Stimulated activated CD4-positive, alpha-beta T cell treated with anti-CD3 and anti-CD28 coated beads, Interleukin-2, amount 100 ng/mL, for 24 hours (primary cell): Measurements from ENCODE around the gene NKAIN2.
"Not testable (repeated sequence)": the region's sequence is repeated elsewhere in the genome, so short reads cannot be mapped to it uniquely, and the experiment has no call there.

Source experiments
- DNase-seq, 2 donors: peaks; one replicate each; pipeline ENCODE4 v3.0.0-alpha.2; 2020

Gene NKAIN2

DNA sequence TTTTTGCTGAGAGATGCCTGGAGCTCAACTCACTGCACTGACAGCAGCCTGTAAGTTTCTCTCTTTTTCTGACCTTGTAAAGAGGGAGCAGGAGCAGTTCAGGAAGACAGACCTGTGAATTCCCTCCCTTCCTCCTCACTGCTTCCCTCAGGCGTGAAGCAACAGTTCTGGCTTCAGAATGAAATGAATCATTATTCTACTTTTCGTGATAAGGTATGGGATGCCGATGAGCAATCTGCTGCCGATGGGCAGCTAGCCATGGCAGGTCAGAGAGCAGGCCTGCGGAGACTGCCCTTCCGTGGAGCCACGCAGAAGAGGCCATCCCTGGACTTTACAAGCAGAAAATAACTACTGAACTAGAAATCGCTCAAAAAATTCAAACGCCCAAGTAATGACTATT lies 732.1 kb downstream of the NKAIN2 start:
- DNase-seq = no peak

DNA sequence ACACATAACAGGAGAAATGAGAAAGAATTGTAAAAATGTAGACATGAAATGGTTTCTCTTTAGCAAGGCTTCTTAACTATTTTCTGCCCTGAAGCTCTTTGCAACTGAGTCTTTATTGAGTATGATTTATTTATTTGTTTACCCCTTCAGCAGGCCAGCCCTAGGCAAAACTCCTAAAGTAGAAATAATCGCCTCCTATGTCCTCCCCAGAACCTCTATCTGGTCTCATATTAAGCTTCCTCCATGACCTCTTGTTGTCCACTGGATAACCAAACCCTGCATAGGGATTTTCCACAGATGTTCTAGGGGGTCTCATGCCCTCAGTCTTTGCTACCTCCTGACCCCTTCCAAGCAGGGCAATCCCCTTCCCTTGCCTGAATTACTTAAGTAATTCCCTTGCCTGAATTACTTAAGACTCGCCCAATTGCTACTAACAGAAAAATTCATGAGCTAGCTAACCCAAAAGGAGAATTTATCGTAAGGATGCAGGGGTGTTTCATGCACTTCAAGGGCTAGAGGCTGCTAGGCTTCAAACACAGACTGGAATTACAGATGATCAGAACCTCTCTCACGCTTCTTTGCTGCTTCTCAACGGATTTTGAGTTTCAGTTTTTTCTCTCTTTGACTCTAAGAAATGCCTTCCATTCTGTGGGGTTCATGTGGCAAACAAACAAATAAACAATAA lies 732.6 kb downstream of the NKAIN2 start:
- DNase-seq = no peak

DNA sequence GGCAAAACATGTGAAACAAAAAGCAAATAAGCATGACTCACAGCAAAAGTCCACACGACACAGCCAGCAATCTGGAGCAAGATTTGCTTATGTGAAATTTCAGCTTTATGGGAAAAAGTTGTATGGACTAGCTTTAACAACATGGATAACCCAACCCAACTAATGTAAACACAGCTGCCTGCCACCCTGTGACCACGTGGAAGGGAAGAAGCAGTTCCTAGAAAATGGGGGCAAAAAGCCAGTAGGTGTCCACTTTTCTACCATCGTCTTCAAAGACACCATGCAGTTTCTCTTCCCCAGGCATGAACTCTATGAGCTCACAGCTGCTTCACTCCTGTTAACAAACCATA lies 733.2 kb downstream of the NKAIN2 start:
- no peak for DNase-seq

DNA sequence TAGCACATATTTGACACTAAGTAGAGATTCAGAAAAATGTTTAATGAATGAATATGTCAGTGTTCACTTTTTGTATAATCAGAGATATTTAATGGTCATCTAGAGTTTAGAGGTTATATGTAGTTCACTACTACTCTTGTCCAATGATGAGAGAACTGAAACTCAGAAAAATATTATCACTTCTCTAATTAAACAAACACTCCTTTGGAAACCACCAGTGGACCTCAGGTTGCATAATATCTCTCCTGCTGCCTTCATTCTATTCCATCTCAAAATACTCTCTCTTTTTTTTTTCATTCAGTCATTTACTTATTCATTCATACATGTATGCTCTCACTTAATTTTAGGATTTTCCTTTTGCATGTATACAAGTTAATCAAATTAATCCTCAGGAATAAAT lies 735.4 kb downstream of the NKAIN2 start:
- DNase-seq = no peak

DNA sequence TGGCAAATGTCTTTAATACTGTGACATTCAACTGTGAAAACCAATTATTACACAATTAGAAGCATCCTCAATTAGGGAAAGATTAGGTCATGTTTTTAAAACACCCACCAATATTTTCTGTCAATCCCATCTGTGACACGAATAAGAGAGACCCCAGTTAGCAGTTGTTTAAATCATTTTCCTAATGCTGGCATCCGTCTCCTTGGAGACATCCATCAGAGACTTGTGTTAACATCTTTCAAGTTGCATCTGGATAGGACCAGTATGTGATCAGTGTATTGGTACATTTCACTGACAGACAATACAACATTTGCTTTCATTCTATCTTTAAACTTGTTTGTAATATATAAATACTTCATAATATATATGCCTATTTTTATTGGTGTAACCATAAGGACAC lies 737.9 kb downstream of the NKAIN2 start:
- DNase-seq = no peak

DNA sequence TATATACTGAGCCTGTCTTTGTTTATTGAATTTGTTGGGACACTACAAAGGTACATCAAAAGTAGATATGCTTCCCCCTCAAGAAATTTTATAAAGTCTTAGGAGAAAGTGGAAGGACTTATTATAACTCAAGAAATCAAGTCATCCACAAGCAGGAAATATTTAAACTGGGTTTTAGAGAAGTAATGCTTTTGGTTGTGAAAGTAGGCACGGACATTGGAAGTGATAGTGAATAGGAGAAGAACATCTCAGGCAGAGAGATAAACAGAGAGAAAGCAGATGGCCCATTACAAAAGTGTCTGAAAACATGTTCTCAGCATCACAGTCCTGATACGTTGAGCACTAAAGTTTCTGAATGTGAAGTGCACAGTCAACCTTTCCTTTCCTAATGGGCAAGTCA lies 742.9 kb downstream of the NKAIN2 start:
- DNase-seq = no peak

DNA sequence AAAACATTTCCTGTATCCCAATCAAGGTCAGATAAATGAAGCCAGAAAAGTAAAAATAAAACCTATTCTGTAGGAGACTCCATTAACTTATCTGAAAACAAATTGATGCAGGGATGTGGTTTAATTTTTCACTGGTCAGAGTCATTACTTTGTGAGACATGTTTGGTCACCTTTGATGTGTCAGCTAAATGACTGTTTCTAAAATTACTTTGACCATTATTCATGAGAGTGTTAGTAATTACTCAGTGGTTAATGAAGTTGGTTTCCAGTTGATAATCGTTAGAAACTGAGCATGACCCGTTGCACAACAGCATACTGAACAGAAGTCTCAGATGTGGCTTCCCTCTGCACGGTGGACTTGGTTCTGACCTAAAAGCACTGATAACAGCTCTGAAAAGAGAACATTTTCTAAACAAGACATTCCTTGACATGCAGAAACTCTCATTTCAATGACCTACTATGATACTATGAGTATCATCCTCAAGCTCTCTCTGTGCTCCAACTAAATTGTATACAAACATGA lies 748.1 kb downstream of the NKAIN2 start:
- no peak for DNase-seq

DNA sequence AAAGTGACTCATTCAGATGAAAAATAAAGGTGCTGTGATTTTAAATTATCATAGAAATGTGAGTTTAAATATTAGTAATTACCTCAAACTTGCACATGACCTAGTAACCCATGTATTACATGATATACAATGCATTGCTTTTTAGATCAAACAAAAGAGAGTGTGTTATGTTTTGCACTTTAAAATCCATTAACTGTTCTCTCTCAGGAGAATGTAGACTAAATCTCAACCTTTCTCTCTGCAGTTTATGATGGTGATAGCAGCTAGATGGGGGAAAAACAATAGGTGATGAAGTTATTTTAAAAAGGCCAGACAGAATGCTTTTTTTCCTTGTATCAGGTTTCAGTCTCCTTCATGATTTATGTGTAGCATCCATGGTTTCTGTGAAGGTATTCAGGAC lies 754.2 kb downstream of the NKAIN2 start:
- no peak for DNase-seq

DNA sequence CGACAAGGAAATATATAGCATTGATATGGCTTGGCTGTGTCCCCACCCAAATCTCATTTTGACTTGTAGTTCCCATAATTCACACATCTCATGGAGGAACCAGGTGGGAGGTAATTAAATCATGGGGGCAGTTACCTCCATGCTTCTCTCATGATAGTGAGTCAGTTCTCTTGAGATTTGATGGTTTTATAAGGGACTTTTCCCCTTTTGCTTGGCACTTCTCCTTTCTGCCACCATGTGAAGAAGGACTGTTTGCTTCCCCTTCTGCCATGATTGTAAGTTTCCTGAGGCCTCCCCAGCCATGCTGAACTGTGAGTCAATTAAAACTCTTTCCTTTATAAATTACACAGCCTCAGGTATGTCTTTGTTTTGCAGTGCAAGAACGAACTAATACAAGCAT lies 756.4 kb downstream of the NKAIN2 start:
- DNase-seq = not testable (repeated sequence)

DNA sequence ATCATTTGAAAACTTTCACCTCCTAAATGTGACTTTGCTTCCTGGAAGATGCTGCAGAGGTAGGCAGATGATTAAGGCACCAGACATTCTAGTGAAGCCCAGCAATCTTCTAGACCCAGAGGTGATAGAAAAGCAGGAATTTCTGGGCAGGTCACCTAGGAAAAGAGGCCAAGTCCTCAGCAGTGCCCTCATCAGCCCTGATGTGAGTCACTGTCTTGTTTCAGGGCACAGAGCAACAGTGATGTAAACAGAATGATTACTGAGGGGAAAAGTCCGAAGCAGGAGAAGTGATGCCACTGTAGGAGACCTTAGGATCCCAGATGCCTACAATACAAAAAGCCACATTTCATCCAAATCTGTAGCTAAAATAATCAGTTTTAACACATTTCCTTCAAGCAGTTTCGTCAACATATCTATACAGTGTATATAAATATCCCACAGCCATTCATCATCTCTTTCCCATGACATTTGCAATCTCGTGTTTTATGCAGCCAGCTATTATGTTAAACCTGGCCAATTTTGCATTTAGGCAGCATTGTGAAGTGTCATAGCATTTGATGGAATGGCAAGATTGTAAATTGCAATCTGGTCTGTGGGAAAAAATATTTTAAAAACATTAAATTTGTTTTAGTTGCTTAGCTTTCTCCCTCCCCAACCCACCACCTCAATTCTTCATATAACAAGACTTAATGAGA lies 757.4 kb downstream of the NKAIN2 start:
- no peak for DNase-seq

DNA sequence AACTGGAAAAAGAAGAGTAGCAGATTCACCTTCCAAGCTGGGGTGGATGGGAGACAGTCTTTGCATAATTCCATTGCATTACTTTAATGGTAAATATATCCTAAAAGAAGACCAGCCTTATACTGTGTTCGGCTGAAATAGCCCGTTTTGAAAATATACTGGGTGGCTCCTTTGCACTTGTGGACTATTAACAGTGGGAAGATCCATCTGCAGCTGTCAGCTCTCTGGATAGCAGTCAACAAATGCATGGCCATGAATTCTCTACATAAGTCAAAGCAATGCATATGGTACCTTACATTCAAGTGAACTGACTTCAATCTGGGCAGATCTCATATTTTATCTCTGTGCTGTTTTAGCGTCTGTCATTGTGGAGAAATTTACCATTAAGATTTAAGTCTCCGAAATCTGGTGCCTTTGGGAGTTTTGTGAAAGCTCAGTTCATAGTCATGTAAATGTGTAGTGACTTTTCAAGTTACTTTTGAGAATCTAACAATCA lies 758.0 kb downstream of the NKAIN2 start:
- no peak for DNase-seq

DNA sequence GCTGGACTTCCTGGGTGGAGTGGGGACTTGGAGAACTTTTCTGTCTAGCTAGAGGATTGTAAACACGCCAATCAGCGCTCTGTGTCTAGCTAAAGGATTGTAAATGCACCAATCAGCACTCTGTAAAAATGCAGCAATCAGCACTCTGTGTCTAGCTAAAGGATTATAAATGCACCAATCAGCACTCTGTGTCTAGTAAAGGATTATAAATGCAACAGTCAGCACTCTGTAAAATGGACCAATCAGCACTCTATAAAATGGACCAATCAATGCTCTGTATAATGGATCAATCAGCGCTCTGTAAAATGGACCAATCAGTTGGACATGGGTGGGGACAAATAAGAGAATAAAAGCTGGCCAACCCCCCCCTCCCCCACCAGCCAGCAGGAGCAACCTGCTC lies 760.5 kb downstream of the NKAIN2 start:
- not testable (repeated sequence) for DNase-seq

DNA sequence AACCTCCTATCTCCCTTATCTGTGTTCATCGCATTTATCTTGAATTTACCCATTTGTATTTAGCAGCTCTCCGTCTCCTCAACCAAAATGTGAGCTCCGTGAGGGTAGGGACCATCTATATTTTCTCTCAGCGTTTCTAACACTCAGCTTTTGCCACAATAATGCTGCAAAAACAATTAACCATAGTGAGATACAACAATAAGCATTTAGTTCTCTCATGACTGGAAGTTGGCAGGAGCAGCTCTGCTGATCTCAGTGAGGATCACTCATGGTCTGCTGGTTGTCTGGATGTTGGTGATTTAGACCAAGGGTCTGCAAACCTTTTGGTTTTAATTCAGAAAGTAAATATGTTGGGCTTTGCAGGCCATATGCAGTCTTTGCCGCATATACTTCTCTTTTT lies 763.7 kb downstream of the NKAIN2 start:
- DNase-seq = no peak

DNA sequence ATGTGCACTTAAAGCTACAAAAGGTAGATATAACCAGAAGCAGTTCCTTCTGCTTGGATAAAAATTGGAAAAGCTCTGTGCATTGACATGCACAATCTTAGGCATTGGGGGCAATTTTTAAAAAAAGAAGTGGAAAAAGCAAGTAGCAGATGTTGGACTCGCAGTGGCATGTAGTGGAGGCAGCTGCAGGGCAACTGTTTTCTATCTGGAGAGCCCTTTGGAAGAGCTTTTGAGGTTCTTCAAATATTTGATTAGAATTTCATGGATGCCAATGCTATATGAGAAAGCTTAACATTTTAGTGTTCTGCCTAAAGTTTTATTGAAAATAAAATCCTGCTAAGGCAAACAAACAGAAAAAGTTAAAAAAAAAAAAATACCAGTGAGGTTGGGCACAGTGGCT lies 770.3 kb downstream of the NKAIN2 start:
- no peak for DNase-seq

DNA sequence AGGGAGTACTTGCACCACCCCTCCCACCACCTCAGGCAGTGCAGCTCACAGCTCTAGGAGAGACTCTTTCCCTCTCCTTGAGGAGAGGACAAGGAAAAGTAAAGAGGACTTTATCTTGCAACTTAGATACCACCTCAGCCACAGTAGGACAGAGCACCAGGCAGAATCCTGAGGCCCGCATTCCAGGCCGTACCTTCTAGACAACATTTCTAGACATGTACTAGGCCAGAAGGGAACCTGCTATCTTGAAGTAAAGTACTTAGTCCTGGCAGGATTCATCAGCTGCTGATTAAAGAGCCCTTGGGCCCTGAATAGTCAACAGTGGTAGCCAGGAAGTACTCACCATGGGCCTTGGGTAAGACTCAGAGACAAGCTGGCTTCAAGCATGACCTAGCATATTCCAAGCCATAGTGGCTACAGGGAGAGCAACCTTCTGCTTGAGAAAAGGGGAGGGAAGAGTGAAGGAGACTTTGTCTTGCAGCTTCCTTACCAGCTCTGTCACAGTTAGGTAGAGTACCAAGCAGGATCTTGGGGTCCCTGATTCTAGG lies 774.1 kb downstream of the NKAIN2 start:
- DNase-seq = no peak

DNA sequence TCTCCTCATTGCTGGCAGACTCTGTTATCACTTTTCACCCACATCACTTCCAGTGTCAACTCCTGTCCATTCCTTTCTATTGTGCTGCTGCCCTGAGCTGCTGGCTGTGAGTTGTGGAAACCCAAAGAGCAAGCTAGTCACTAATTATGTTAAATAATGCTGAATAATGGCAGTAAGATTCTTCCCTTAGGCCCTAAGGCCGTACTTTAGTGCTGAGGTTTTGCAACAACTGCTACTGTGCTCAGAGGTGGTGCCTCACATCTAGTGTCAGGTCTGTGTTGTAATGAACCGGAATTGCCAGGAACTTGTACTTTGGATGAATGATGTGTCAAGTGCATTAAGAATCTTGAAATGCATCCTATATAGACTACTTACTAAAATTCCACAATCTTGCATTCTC lies 786.3 kb downstream of the NKAIN2 start:
- DNase-seq = no peak

DNA sequence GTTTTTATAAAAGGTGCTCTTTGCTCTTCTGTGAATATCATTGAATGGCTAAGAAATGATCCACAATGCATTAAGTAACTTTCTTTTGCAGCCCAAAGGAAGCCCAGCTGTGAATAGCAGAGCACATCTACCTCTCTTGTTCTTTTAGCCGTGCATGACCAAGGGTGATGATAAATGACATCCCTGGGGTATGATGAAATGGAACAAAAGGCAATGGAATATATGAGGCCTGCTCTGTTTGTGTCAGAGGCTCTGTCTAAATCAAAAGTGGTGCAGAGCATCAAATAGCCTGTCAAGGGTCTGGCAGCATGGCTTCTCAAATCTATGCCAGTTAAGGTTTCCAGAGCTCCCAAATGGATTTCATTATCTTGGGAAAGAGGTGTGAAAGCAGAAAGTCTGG lies 796.0 kb downstream of the NKAIN2 start:
- no peak for DNase-seq

DNA sequence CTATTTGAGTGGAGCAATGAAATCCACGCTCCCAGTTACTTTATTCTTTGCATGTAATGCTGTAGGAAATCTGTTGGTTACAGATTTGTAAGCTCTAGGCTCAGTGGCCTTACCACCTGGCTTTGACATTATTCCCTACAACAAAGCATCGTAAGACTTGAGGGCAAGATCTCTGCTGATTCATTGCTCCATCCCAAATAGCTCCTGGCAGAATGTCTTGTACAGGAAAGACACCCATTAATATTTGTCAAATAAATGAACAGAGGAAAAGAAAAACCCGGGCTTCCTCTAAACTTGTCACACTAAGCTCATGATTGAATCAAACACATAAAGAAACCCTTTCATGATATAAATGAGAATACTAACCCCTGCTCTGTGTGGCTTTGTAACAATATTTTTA lies 801.1 kb downstream of the NKAIN2 start:
- DNase-seq = no peak

DNA sequence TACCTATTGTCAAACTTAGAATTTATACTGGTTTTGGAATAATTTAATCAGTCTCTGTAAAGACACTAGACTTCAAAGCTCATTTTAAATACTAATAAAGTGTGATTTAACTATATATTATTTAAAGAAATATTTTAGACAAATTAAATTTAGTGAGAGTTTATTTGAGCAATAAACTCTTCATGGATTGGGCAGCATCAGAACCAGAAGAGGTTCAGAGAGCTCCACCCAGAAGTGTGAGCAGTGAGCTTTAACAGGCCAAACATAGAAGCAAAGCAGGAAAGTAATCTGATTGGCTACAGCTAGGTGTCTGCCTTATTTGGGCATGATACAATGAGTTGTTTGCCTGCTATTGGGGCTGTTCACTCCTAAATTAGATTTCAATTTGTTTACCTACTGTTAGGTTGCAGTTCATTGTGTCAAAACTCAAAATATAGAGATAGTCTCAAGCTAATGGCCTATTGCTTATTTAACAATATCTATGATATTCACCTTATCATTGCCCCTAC lies 803.5 kb downstream of the NKAIN2 start:
- no peak for DNase-seq

DNA sequence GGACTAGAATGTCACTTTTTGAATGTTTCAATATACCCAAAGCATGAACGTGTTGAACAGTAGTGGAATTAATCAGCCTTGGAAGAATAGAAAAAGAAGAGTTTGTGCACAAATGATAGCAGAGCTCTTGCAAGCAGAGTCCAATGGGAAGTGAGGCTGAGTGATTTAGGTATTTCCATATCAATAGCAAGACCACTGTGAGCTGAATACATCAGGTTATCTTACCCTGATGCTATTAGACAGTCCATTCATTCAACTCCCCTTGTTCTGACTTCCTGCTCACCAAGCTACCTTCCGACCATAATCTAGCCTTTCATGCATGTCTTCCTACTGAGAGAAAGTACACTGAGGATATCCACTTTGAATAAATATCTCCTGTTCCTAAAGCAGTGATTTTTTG lies 809.4 kb downstream of the NKAIN2 start:
- DNase-seq = no peak

DNA sequence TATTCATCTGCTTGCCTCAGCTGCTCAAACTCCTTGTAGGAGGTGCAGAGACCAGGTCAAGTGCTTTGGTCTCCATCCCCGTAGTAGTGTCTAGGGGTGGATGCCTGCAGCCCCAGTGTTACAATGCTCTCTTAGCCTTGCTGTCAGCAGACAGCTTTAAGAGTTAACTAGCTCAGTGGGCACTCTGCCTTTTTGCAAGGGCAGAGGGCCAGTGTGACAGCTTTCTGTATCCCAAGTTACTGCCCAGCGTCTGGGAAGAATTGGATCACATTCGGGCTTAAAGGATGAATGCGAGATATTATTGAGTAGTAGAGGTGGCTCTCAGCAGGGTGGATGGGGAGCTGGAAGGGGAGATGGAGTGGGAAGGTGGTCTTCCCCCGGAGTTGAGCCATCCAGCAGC lies 818.7 kb downstream of the NKAIN2 start:
- no peak for DNase-seq

DNA sequence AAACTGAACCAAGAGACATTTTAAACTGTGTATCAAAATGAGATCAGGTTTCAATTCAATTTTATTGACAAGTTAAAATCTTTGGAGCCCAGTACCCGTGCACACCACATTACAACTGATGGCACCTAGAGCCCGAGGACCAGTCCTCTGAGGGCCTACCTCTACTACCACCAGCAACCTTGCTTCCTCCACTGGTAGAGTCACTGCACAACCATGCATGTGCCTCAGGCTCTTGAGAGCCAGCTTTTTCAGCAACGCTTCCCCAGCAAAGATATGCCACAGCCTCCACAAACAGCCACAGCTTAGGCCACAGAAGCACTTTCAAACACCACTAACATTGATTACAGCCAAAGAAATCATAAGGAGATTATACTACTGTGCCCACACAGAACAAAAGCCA lies 830.0 kb downstream of the NKAIN2 start:
- DNase-seq = no peak

DNA sequence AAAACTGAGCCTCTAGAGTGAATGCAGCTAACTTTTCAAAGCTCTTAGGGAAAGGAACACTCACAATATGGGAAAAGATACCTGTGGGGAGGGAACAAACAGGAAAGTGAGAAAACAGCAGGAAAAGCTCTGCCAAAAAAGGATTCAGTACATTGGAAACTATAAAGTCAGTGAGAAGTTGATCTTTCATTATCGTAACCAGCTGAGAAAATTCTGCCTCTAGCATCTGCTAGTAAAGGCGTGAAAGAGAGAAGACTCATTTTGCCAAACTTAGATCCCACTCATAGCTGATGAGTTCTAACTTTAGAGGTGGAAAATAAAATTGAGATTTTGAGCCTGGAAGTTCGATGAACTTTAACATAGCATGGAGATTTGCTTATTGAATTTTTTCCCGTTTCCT lies 836.8 kb downstream of the NKAIN2 start:
- no peak for DNase-seq

DNA sequence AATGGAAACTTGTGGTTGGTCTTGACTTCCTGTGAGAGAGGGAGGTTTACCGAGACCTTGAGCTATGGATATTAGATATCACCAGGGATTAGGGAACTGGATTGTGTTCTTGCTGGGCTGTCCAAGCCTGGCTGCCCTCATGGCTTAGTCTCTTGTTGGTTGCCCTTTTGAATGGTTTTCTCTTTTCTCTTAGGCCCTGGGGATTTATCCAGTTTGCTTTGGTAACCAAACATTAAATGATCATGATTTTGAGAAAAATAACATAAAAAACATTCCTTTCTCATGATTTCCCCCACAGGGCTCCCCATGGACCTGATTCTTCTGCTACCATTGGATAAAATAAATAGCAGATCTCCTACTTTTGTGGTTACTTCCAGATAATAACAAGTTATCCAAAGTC lies 852.2 kb downstream of the NKAIN2 start:
- DNase-seq = no peak
